K562 (cell line): ENCODE measurements around the gene CAPS.
A peak's percentile ranks its signal among the peaks of the same experiment; 100 is the strongest.

Experiments used
- CBX1 ChIP-seq: sonication (generic); IDR thresholded peaks from 2 replicates; pipeline ENCODE4 v1.6.1; 2016; ENCODE audit warnings: antibody characterized with exemption, low read depth, mild to moderate bottlenecking
- MED1 ChIP-seq: sonication (generic); formaldehyde crosslinking; IDR thresholded peaks from 2 replicates; pipeline ENCODE4 v1.8.1; 2023; ENCODE audit warnings: missing genetic modification reagents, borderline replicate concordance
- PBX2 ChIP-seq, 2 experiments: IDR thresholded peaks in 1 of 2; conservative IDR thresholded peaks in 1 of 2; 2 replicates each; pipeline ENCODE4 v1.6.1; 2016; ENCODE audit warnings: low read depth in 2 of 2, mild to moderate bottlenecking in 1 of 2, missing compliant biosample characterization in 1 of 2, missing genetic modification characterization in 1 of 2, moderate library complexity in 1 of 2
- POLR2A ChIP-seq: fragments of 450-650 bp; conservative IDR thresholded peaks from 2 replicates; pipeline ENCODE4 v1.6.1; 2016
- SETDB1 ChIP-seq: IDR thresholded peaks from one replicate; pipeline ENCODE4 v1.6.1; 2012; ENCODE audit warnings: low read length, control low read depth, inconsistent platforms

GRCh38 chr19:5891572-5891937 is 22.5 kb upstream of the CAPS start:
- TF ChIP-seq SETDB1 (no peak), POLR2A (peak; percentile 41), MED1 (CRISPR knock-in tag) (no peak), PBX2 (CRISPR knock-in tag; IDR thresholded peaks at IDR 0.05; ENCODE audit: low read depth) (no peak), PBX2 (tag; conservative IDR thresholded peaks at IDR 0.05; ENCODE audit: low read depth) (no peak), CBX1 (no peak)
